ENCODE measurements around the gene FZR1.

FZR1 gene

DNA sequence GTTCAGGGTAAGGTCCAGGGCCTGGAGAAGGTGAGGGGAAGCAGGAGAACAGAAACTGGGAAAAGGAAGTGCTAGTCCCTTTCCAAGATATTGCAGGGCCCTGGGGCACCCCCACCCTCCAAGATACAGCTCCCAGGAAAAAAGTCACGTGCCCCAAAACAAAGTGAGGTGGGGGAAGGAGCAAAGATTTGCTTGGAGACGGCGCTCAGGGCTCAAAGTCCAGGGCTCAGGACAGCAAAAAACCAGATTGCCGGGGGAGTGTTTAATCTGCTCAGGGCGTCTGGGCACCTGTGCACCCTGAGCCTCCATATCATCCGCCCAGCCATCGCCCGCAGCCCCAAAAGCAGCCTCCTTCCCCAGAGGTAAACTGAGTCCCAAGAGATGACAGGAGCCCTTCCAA, 32.1 kb upstream of the FZR1 start:
- DNase-seq (ENCODE audit: low read depth), result no peak

DNA sequence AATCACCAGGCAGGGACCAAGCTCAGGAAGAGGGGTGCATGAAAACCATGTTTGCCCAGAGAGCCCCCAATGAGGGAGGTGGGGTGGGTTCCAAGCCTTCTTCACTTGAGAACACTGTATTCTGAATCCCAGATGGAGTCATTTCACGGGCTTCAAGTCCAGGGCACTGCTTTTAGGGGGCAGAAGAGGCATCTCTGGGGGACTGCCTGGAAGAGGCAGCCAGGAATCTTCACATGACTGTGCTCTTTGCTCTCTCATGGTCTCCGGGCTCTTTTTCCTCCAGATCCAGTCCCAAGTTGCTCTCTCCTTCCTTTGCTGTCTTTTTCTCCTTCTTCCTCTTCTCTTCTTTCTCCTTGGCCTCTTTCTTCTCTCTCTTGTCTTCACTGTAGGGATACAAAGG, 31.5 kb upstream of the FZR1 start:
- DNase-seq (ENCODE audit: low read depth), result no peak

DNA sequence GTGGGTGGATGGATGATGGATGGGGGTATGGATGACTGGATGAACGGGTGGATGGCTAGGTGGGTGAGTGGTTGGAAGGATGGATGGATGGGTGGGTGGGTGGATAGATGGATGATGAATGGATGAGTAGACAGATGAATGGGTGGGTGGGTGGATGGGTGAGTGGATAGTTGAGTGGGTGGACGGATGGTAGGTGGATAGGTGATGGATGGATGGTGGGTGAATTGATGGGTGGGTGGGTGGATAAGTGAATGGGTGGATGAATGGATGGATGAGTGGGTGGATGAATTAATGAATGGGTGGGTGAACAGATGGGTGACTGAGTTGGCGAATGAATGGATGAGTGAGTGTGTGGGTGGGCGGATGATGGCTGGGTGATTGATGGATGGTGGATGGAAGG, 30.7 kb upstream of the FZR1 start:
- DNase-seq (ENCODE audit: low read depth), result no peak

DNA sequence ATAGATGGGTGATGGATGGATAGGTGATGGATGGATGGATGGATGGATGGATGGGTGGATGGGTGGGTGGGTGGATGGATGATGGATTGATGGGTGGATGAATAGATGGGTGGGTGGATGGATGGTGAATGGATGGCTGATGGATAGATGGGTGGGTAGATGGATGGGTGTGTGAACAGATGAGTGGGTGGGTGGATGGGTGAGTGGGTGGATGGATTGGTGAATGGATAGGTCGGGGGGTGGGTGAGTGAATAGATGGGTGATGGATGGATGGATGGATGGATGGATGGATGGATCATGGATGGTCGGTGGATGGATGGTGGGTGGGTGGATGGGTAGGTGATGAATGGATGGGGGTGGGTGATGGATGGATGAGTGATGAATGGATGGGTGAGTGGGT, 29.3 kb upstream of the FZR1 start:
- no peak for DNase-seq (ENCODE audit: low read depth)

DNA sequence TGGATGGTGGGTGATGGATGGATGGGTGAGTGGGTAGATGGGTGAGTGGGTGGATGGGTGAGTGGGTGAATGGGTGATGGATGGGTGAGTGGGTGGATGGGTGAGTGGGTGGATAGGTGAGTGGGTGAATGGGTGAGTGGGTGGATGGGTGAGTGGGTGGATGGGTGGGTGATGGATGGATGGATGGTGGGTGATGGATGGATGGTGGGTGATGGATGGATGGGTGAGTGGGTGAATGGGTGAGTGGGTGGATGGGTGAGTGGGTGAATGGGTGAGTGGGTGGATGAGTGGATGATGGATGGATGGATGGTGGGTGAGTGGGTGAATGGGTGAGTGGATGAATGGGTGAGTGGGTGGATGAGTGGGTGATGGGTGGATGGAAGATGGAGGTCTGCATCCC, 28.6 kb upstream of the FZR1 start:
- no peak for DNase-seq (ENCODE audit: low read depth)

DNA sequence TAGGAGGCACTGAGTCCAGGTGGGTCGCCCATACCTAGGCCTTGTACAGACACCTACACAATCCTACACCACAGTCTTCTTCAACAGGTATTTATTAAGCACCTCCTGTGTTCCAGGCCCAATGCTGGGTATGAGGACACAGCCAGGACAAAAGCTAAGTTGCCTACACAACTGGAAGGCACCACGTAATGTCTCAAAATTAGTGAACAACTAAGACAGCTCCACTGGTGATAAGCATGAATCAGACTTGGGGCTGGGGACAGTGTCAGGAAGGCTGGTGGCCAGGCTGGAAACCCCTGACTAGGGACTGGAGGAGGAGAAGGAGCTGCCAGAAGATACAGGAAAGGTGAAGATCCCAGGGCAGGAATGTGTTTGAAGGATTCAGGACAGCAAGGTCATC, 28.2 kb upstream of the FZR1 start:
- DNase-seq (ENCODE audit: low read depth), result no peak

DNA sequence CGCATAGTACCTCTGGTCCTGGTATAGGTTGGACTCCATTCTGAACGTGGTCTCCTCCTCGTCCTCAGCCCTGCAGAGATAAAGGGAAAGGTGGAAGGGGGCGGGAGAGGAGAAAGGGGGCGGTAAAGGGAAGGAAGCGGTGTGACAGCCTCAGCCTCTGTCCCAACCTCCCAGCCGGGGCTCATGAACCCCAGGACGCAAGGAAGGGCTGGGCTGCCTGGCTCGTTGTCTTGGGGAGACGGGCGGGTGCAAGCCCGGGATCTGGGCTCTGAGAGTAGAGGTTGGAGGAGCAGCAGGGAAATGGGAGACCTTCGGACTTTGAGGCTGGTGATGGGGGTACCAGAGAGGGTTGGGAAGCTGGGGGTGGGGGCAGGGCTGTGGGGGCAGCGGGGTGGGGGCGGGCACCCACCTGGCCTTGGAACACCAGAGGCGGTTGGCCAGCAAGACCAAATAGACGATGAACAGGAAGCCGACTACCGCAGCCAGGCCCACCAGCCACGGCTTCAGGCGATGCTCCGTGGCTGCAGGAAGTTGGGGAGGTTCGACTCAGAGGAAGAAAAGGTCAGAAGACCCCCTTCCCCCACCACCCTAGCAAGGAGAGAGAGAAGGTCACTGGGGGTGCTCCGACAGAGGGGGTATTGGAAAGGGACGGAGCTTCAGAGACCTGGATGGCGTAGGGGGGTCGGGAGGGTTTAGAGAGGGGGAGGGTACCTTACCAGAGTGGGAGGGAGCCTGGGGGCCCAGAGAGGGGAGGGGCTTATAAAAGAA, 27.5 kb upstream of the FZR1 start:
- DNase-seq (ENCODE audit: low read depth), result no peak

DNA sequence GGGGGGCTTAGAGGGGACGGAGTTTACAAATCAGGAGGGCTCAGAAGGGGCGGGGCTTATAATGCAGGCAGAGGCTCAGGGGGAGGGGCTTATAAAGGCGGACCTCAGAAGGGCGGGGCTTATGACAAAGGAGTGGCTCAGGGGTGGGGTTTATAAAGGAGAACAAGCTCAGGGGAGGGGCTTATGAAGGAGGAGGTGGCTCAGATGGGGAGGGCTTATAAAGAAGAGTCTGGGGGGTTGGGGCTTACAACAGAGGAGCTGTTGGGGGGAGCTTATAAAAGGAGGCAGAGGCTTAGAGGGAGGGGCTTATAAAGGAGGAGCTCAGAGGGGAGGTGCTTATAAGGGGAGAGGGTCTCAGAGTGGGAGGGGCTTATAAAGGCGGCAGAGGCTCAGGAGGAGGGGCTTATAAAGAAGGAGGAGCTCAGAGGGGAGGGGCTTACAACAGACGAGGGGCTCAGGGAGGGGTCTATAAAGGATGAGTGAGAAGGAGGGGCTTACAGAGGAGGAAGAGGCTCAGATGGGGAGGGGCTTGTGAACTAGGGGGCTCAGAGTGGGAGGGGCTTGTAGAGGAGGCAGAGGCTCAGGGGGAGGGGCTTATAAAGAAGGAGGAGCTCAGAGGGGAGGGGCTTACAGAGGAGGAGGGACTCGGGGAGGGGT, 26.8 kb upstream of the FZR1 start:
- no peak for DNase-seq (ENCODE audit: low read depth)

DNA sequence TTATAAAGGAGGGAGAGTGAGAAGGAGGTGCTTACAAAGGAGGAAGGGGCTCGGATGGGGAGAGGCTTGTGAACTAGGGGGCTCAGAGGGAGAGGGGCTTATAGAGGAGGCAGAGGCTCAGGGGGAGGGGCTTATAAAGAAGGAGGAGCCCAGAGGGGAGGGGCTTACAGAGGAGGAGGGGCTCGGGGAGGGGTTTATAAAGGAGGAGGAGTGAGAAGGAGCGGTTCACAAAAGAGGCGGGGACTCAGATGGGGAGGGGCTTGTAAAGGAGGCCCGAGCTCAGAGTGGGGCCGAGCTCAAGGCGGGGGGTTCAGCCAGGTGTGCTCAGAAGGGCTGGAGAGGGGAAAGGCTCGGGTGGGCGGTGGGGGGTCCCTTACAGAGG, 26.3 kb upstream of the FZR1 start:
- no peak for DNase-seq (ENCODE audit: low read depth)

DNA sequence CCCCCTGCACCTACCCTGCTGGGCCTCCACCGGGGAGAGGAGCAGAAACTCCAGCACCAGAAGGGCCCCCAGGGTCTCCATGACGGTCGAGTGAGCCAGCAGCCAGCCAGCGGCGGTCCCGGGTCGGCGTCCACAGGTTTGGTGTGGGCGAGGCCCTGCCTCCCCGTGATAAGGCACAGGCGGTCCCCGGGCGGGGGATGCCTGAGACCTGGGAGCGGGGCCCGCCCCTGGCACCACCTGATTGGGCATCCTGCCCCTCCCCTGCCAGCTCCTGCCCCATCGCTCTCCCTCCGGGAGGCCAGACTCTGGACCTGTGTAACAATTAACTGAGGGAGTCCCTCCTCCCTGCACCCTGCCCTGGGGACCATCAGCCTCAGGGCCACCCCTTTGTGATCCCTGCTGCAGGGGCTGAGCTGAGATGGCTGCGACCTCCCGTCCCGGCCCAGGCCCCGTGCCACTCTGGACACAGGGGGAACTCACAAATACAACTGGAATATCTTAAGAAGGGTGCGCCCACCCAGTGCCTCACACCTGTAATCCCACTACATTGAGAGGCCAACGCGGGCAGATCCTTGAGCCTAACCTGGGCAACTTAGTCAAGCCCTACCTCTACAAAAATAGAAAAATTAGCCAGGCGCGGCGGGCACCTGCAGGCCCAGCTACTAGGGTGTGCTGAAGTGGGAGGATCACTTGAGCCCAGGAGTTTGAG, 25.6 kb upstream of the FZR1 start, which contains the start of gene SMIM24:
TSS of gene SMIM24 (minus strand) at position 143 of the 709 bp plus-strand sequence. CDS start at position 81, 62 bp downstream.
- DNase-seq (ENCODE audit: low read depth), result no peak

DNA sequence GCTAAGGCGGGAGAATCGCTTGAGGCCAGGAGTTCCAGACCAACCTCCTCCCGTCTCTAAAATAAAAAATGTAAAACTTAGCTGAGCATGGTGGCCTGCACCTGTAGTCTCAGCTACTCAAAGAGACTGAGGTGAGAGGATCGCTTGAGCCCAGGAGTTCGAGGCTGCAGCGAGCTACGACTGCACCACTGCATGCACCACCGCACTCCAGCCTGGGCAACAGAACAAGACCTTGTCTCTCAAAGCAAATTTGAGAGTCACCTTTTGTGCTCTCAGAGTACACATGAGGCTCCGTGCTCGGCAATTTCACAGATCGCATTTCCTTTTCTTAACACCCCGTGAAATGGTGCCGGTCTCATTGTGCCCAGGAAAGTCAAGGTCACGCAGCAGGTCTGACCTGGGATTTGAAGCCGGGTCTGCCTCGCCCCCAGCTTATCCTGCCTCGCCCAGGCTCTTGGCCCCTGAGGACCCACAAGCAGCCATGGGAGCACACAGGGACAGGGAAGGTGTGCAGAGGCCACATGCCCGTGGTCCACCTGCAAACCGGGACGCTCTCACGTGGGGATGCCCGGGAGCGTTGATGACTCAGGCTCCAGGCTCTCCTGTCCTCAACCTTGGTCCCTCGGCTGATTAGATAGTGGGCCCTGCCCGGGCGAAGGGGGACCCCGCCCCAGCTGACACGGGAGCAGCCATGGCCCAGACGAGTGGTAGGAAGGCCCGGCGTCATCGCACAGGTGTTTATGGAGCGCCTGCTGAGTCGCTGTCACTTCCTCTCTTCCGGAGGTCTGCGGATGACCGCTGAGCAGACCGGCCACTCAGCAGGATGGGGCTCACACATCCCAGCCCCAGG, 24.6 kb upstream of the FZR1 start:
- DNase-seq (ENCODE audit: low read depth), result no peak

DNA sequence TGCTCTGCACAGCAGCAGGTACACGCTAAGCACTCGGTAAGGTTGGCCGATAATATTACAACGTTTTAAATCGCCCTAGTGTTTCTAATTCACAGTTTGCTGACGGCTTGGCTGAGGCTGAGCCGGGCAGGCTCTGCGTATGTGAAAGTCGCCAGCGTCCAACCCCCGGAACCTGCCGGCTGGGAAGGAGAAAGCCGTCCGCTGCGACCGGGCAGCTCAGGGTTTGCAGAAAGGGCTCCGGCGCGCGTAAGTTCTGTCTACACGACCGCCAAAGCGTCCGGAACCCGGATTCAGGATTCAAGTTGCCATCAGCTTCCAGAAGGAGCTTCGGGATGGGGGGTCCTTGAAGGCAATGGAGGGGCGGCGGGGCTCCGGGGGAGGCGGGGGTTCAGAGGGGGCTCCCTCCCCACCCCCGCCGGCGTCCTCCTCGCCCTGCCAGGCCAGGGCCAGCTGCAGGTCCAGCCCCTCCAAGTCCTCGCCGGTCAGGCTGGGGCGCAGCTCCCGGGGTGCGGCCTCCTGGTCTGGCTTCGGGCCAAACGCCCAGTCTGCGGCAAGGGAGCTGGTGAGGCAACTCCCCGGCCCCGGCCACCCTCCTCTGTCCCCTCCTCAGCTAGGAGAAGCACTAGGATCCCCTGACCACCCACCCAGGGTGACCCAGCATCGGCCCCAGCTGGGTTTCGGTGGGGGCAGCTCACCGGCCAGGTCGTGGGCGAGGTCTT, 23.4 kb upstream of the FZR1 start:
- no peak for DNase-seq (ENCODE audit: low read depth)

DNA sequence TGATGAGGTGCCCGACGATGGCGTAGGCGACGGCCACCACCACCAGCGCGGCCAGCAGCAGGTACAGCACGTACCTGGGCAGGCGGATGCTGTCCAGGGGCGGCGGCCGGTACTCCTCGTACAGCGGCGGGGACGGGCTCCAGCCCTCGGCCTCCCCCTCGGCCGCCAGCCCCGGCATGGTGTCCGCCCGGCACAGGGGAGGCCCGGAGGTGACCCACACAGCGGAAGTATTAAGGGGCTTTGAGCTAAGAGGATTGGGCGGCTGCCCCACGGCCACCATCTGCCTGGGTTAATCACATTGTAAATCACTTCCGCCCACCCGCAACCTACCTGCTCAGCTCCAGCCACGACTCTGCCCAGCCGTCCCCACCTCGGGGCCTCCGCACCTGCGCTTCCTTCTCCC, 22.9 kb upstream of the FZR1 start, which contains the start of gene SMIM44:
TSS of gene SMIM44 (minus strand) at position 216 of the 403 bp plus-strand sequence. CDS start at position 178, 38 bp downstream.
- DNase-seq (ENCODE audit: low read depth), result no peak

DNA sequence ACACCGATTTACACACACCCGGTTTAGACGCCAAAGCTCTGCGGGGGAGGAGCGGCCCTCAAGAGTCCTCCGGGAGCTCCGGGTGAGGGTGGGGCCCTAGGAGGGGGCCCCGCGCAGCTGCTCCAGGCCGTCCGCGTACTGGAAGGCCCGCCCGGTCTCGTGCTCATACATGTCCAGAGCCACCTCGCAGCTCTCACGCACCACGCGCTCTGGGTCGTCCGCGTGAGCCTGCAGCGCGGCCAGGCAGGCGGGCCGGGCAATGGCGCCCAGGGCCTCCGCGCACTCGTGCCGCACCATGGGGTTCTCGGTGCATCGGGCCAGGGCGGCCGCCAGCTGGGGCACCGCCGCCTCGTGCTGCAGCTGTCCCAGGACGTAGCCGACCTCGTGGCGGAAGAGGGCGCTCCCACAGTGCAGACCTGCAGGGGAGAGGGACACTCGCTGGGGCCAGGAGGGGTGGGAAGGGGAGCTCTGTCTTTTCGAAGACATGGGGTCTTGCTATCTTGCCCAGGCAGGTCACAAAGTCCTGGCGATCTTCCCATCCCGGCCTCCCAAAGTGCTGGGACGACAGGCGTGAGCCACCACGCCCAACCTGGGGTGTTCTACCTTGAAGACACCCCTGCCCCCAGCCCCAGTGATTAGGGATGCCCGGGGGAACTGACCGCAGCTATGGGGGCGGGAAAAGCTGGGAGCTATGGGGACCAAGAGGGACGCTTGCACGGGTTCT, 14.6 kb upstream of the FZR1 start:
- no peak for DNase-seq (ENCODE audit: low read depth)

DNA sequence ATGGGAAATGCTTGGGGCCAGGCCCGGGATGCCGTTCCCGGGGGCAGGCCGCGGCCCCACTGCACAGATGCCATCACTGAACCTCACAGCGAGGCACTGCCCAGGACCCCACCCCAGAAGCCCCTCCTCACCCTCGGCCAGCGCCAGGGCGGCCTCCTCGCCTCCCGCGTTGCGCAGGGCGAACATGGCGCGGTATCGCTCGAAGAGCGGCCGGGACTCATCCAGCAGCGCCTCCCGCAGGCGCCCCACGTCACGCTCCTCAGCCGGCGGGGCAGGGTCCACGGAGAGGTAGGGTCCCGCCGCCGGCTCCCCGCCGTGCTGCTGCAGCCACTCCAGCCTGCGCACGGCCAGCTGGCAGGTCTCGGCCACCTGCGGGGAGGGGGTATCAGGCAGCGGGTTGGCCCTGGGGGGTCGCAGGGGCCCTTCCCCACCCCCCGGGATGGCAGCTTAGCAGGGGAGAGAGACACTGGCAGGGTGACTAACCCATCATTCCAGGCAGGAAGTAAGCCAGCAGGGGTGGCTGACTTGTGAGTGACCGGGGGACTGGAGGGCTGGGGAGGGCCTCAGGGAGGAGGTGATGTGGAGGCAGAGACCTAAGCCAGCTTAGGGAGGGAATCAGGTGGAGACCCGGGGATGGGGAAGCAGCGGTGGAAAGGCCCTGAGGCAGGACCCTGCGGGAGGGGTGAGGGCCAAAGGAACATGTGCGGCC, 13.8 kb upstream of the FZR1 start:
- no peak for DNase-seq (ENCODE audit: low read depth)

DNA sequence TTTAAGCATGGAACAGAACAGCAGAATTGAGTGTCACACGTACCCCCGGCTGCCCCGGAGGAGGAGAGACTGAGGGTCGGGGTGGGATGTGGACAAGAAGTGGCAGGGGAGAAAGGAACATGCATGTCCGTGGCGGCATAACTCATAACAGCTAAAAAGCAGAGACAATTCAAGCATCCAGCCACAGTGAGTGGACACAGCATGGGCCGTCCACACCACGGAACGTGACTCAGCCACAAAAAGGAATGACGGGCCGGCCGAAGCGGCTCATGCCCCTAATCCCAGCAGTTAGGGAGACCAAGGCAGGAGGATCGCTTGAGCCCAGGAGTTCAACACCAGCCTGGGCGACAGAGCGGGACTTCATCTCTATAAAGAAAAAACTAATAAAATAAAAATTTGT, 13.2 kb upstream of the FZR1 start:
- no peak for DNase-seq (ENCODE audit: low read depth)

DNA sequence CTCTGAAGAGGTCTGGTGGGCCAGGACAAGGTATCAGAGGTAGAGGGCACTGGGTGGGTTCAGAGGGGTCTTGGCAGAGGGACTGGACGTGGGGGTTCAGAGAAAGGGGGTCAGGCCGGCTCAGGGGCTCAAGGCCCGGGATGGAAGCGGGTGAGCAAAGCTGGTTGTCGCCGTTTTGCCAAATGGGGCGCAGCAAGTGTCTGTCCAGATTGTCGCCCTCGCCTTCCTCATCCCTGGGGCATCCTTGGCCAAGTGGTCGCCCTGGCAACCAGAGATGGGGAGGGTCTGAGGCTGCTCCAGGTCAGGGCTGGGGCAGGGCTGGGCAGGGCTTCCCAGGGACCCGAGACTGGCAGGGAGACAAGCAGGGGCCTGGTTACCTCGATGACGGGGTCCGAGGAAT, 12.5 kb upstream of the FZR1 start:
- DNase-seq (ENCODE audit: low read depth), result no peak

DNA sequence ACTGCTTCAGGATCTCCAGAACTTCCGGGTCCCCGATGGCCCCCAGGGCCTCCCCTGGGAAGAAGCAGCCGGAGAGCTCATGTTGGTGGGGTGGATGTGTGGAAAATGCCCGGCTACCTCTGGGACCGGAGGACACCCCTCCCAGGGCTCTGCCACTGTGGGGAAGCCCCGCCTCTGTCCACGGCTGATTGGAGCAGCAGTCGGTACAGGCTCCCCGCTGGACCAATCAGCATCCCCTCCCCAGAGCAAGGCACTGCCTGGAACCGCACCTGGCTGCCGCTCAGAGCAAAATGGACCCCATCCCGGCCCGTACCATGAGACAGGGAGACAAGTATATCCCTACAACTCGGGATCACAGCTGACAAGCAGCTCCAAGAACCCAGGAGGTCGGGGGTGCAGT, 12.1 kb upstream of the FZR1 start:
- no peak for DNase-seq (ENCODE audit: low read depth)

DNA sequence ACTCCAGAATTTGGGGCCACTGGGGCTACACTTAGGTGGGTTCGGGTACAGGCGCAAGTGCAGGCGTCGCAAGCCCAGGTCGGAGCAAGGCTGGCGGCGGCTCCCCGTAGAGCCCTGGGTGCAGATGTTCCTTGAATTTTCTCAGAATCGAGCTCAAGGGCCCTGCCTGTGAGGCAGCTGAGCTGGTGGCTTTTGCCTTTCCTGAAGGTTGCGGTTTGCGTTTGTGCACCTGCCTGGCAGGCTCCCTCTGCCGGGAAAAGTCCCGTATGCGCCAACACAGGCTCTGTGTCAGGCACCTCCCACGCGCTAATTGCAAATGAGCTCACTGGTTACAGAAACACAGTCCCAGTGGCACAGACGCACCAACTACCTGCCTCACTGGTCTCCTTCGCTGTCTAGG, 11.6 kb upstream of the FZR1 start:
- DNase-seq (ENCODE audit: low read depth), result no peak

All from stimulated activated CD8-positive, alpha-beta memory T cell treated with anti-CD3 and anti-CD28 coated beads, Interleukin-15, amount 100 ng/mL, for 1 hour (primary cell).